GM12878 (cell line): ENCODE data around the gene ADAM10. TPM values are rescaled to one million over a fixed set of nuclear protein-coding genes. Genes with fewer than 3 reads are reported as not detected.

Source experiments
- ATAC-seq: fragments of 200-7000 bp; cut with Tn5 transposase; 3 replicates; pipeline ENCODE4 v1.9.1; 2020; ENCODE audit warnings: mild to moderate bottlenecking, moderate library complexity
- BruUV-seq: library from RNA; stranded (reverse); fragments of 400-500 nt; replicated peaks from 2 replicates; lab custom pipeline; 2021; lab: Mats Ljungman, UMichigan
- CTCF ChIA-PET: fragments of 300-600 bp; sonication (Branson Sonifier 250); formaldehyde crosslinking; extraction: SDS; loops from one replicate; lab custom pipeline; 2021; ENCODE audit warnings: inconsistent platforms; lab: Yijun Ruan, JAX
- POLR2A ChIA-PET: fragments of 350-600 bp; formaldehyde crosslinking; extraction: SDS; loops from one replicate; lab custom pipeline; 2021; ENCODE audit warnings: inconsistent platforms; lab: Charles Lee
- RAD21 ChIA-PET: fragments of 300-600 bp; sonication (Branson Sonifier 250); formaldehyde crosslinking; loops from one replicate; lab custom pipeline; 2023; ENCODE audit warnings: antibody characterized with exemption; ENCODE audit not compliant: unreplicated experiment; lab: Charles Lee
- SMC1A ChIA-PET: fragments of 300-600 bp; sonication (Branson Sonifier 250); formaldehyde crosslinking; loops from one replicate; lab custom pipeline; 2023; ENCODE audit not compliant: unreplicated experiment, uncharacterized antibody; lab: Charles Lee
- DNase-seq: peaks from one replicate; pipeline ENCODE4 v3.0.0-alpha.2; 2011; ENCODE audit warnings: low read depth, low spot score
- FAIRE-seq: peaks from 3 replicates; lab custom pipeline; 2011; peaks lifted over from hg19 to GRCh38; lab: Jason Lieb, UNC
- H2AFZ ChIP-seq: 2 replicates; pipeline ENCODE4 v1.6.0; 2011; ENCODE audit warnings: low read depth, low read length, control low read depth; ENCODE audit not compliant: control insufficient read depth
- H3K27ac ChIP-seq: 2 replicates; pipeline ENCODE4 v1.5.1; 2011; ENCODE audit warnings: control low read depth; ENCODE audit not compliant: control insufficient read depth, insufficient read depth
- H3K27me3 ChIP-seq, 2 experiments: replicated peaks in 1 of 2; 2 replicates each; pipeline versions ENCODE4 v1.6.0 to v1.6.1; 2011; ENCODE audit warnings: low read length in 1 of 2; ENCODE audit not compliant: control insufficient read depth in 2 of 2, insufficient read depth in 2 of 2
- H3K36me3 ChIP-seq, 2 experiments: 2 replicates each; pipeline ENCODE4 v1.5.1; 2011; ENCODE audit warnings: low read length in 1 of 2; ENCODE audit not compliant: control insufficient read depth in 2 of 2, insufficient read depth in 2 of 2
- H3K4me1 ChIP-seq: 2 replicates; pipeline ENCODE4 v1.6.1; 2011; ENCODE audit warnings: mild to moderate bottlenecking, low read length, moderate library complexity, mixed read lengths; ENCODE audit not compliant: control insufficient read depth, insufficient read depth
- H3K4me2 ChIP-seq: 2 replicates; pipeline ENCODE4 v1.6.0; 2011; ENCODE audit warnings: control low read depth; ENCODE audit not compliant: control insufficient read depth, insufficient read depth
- H3K4me3 ChIP-seq: fragments of 200-600 bp; sonication (generic); 2 replicates; pipeline ENCODE4 v1.5.1; 2016
- H3K79me2 ChIP-seq: 2 replicates; pipeline ENCODE4 v1.6.0; 2011; ENCODE audit warnings: low read length; ENCODE audit not compliant: control insufficient read depth, insufficient read depth
- H3K9ac ChIP-seq: 2 replicates; pipeline ENCODE4 v1.8.0; 2011; ENCODE audit warnings: low read length, control low read depth, mixed read lengths; ENCODE audit not compliant: control insufficient read depth, insufficient read depth
- H3K9me3 ChIP-seq: replicated peaks from 3 replicates; pipeline ENCODE4 v1.5.1; 2011; ENCODE audit warnings: mild to moderate bottlenecking, low read length; ENCODE audit not compliant: control insufficient read depth, insufficient read depth
- H4K20me1 ChIP-seq: 2 replicates; pipeline ENCODE4 v1.6.0; 2011; ENCODE audit not compliant: control insufficient read depth, insufficient read depth
- HSF1 ChIP-seq: fragments of 150-350 bp; IDR thresholded peaks from 2 replicates; pipeline ENCODE4 v1.6.1; 2014; ENCODE audit warnings: mild to moderate bottlenecking, low read depth, low read length
- IKZF2 ChIP-seq, 2 experiments: fragments of 450-650 bp; IDR thresholded peaks; 2 replicates each; pipeline ENCODE4 v1.6.1; 2017; ENCODE audit warnings: mild to moderate bottlenecking in 2 of 2, moderate library complexity in 2 of 2
- NFYA ChIP-seq: IDR thresholded peaks from 2 replicates; pipeline ENCODE4 v1.6.1; 2011; ENCODE audit warnings: low read depth, mild to moderate bottlenecking, low read length, improper control_type of control experiment, borderline replicate concordance
- POLR2AphosphoS2 ChIP-seq: IDR thresholded peaks from 2 replicates; pipeline ENCODE4 v1.6.1; 2011; ENCODE audit warnings: low read depth, mild to moderate bottlenecking, low read length, improper control_type of control experiment, moderate library complexity
- SMAD1 ChIP-seq: fragments of 450-650 bp; IDR thresholded peaks from 2 replicates; pipeline ENCODE4 v1.6.1; 2018; ENCODE audit warnings: mild to moderate bottlenecking, low read depth; ENCODE audit not compliant: partially characterized antibody
- SMC3 ChIP-seq: IDR thresholded peaks from 2 replicates; pipeline ENCODE4 v1.6.1; 2011; ENCODE audit warnings: low read length, improper control_type of control experiment, borderline replicate concordance
- ZNF24 ChIP-seq: fragments of 450-650 bp; IDR thresholded peaks from 2 replicates; pipeline ENCODE4 v1.6.1; 2017; ENCODE audit warnings: antibody characterized with exemption, mild to moderate bottlenecking
- WGBS: methylation state at CpG from one replicate; pipeline ENCODE4 v1.1.6; 2016; ENCODE audit warnings: low lambda C conversion rate; ENCODE audit not compliant: insufficient replicate concordance, insufficient coverage; ENCODE audit errors: missing lambda C conversion rate; 5-methylcytosine and 5-hydroxymethylcytosine counted together
- in situ Hi-C: fragments of 300-500 bp; cut with MboI; formaldehyde crosslinking; loops from 9 replicates; pipeline ENCODE4 v1.14.3; 2018; ENCODE audit warnings: mixed read lengths
- intact Hi-C: fragments of 100-400 bp; cut with micrococcal nuclease; formaldehyde crosslinking; loops from one replicate; pipeline ENCODE4 v1.14.2; 2022; ENCODE audit not compliant: unreplicated experiment
- polyA plus RNA-seq, 11 experiments: library from polyadenylated mRNA; depleted of rRNA in 4 of 11; unstranded in 6 of 11; stranded (reverse) in 5 of 11; fragments of >200 nt; fragmentation: Nextera tagmentation in 4 of 11; fragmentation: Illumina TruSeq in 1 of 11; extraction: Ambion mirVana in 4 of 11; extraction: Trizol in 1 of 11; gene quantifications; 1 replicate in 1 of 11; 2 replicates in 10 of 11; pipeline versions ENCODE4 v1.2.1 to v1.2.3, GENCODE V29; 2011 to 2016; ENCODE audit warnings: inconsistent platforms in 2 of 11, missing spikeins in 2 of 11, low read depth in 1 of 11
- total RNA-seq, 4 experiments: library from RNA; depleted of rRNA in 3 of 4; stranded (reverse); fragments of >200 nt in 3 of 4; fragmentation: Illumina TruSeq in 1 of 4; extraction: Trizol in 1 of 4; gene quantifications; 2 replicates each; pipeline versions ENCODE4 v1.2.1 to v1.2.3, GENCODE V29; 2013 to 2021
- TF ChIP-seq, protein P1 (sequence below): fragments of 450-650 bp; conservative IDR thresholded peaks from 2 replicates; pipeline ENCODE4 v1.6.1; 2017; ENCODE audit warnings: mild to moderate bottlenecking, moderate library complexity

ADAM10 gene
- total and polyA plus RNA-seq, 10 of the 15 experiments (the other 5 are each of a cell fraction or from before 2014, with no cell fraction given): 10.0 to 88.9 (median 51.7) TPM

- Histone ChIP-seq H3K9ac (no peak overlapping the region), H3K4me2 (no peak overlapping the region), H3K36me3 (no peaks in the 10 kb centered on the region; a peak in 1 of 4 replicates), H3K4me3 (no peak overlapping the region), H3K79me2 (peaks cover 87% of the 10 kb centered on the region), H3K9me3 (peaks cover 3% of the 10 kb centered on the region; the same call in 2 of the 3 replicates), H3K27me3 (no peaks in the 10 kb centered on the region), H4K20me1 (no peaks in the 10 kb centered on the region; the same call in 1 of the 2 replicates), H3K4me1 (peaks cover 7% of the 10 kb centered on the region), H3K27ac (no peak overlapping the region), H2AFZ (no peak overlapping the region)
- FAIRE-seq (no peak), ATAC-seq (no peak), DNase-seq (no peak)
- TF ChIP-seq HSF1: no peak
- TF ChIP-seq SMC3: no peak
- no peak for TF ChIP-seq SMAD1
- no peak for TF ChIP-seq POLR2AphosphoS2
- no peak for TF ChIP-seq ZNF24
- no peak for TF ChIP-seq NFYA
- TF ChIP-seq, protein P1, sequence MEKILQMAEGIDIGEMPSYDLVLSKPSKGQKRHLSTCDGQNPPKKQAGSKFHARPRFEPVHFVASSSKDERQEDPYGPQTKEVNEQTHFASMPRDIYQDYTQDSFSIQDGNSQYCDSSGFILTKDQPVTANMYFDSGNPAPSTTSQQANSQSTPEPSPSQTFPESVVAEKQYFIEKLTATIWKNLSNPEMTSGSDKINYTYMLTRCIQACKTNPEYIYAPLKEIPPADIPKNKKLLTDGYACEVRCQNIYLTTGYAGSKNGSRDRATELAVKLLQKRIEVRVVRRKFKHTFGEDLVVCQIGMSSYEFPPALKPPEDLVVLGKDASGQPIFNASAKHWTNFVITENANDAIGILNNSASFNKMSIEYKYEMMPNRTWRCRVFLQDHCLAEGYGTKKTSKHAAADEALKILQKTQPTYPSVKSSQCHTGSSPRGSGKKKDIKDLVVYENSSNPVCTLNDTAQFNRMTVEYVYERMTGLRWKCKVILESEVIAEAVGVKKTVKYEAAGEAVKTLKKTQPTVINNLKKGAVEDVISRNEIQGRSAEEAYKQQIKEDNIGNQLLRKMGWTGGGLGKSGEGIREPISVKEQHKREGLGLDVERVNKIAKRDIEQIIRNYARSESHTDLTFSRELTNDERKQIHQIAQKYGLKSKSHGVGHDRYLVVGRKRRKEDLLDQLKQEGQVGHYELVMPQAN: no peak
- no peak for TF ChIP-seq IKZF2 (IDR thresholded peaks at IDR 0.05)
- ChIA-PET SMC1A (interaction anchor here (0.6 to 0.8 kb wide), 2 partner anchors 94 to 464 kb away, joined by 3 to 4 read pairs; no protein-coding TSS in a partner anchor), RAD21 (interaction anchor here (0.8 to 1.3 kb wide), 2 partner anchors 8 to 14 kb away, joined by 3 read pairs; no protein-coding TSS in a partner anchor), CTCF (interaction anchor here (1.1 kb wide), 1 partner anchor 9 kb away, joined by 3 read pairs; no protein-coding TSS in a partner anchor), POLR2A (interaction anchor here (1.0 kb wide), 1 partner anchor 12 kb away, joined by 3 read pairs; no protein-coding TSS in a partner anchor)
- no TSS peak for BruUV-seq
- WGBS: 100% methylated on average over 4 of the region's 4 CpGs
- intact Hi-C loops (no loop called here), in situ Hi-C loops (no loop called here)
Observed at GRCh38 chr15:58732625-58733363, 16.7 kb downstream of the ADAM10 start.
